Lower leg skin (tissue), 4 donors: ENCODE measurements around the gene GNL1. TPM values are rescaled to one million over a fixed set of nuclear protein-coding genes. Genes with fewer than 3 reads are reported as not detected.

Experiments used
- DNase-seq, 2 donors: peaks; one replicate each; pipeline ENCODE4 v3.0.0-alpha.2; 2019; ENCODE audit warnings: low spot score in 2 of 2
- H3K4me3 ChIP-seq: fragments of 200-600 bp; sonication (generic); 2 replicates; pipeline ENCODE4 v1.5.1; 2017; ENCODE audit warnings: mild to moderate bottlenecking, low read depth; ENCODE audit not compliant: poor library complexity, severe bottlenecking
- CTCF ChIP-seq, 3 donors: fragments of 450-650 bp; IDR thresholded peaks; one replicate each; pipeline ENCODE4 v1.5.1; 2016; ENCODE audit warnings: antibody characterized with exemption in 3 of 3, mild to moderate bottlenecking in 3 of 3, moderate library complexity in 2 of 3
- POLR2A ChIP-seq, 2 donors: fragments of 450-650 bp; IDR thresholded peaks; one replicate each; pipeline ENCODE4 v1.6.1; 2016 to 2017; ENCODE audit warnings: antibody characterized with exemption in 2 of 2, mild to moderate bottlenecking in 1 of 2, moderate library complexity in 1 of 2
- WGBS, 2 donors: methylation state at CpG; one replicate each; pipeline ENCODE4 v1.1.5; 2018; 5-methylcytosine and 5-hydroxymethylcytosine counted together
- intact Hi-C: fragments of 100-400 bp; cut with DNase I; formaldehyde crosslinking; loops from one replicate; pipeline ENCODE4 v1.15.0; 2023; ENCODE audit warnings: low total_unique reads
- total RNA-seq, 4 donors: library from RNA; depleted of rRNA; stranded (reverse); fragments of >200 nt; gene quantifications; one replicate each; pipeline ENCODE4 v1.1.0, GENCODE V29; 2016

GNL1 gene
- total RNA-seq, 4 donors from 2014 or later = 30.4 to 39.6 (median 33.4) TPM

- no peak for DNase-seq
- 60 to 61% methylated on average over 8 of the region's 8 CpGs for WGBS, 2 donors
- H3K4me3 ChIP-seq = no peak overlapping the region
- intact Hi-C loops = loop anchor here (10.0 kb wide), 1 partner anchor 46 kb away; no protein-coding TSS in a partner anchor
- no peak for TF ChIP-seq CTCF (IDR thresholded peaks at IDR 0.05)
- no peak for TF ChIP-seq POLR2A (IDR thresholded peaks at IDR 0.05)
Measured at GRCh38 chr6:30590509-30590908, 34.2 kb upstream of the GNL1 start.

GRCh38 chr6:30589754-30590358 lies 33.6 kb upstream of the GNL1 start:
- intact Hi-C loops = loop anchor here (10.0 kb wide), 1 partner anchor 45 kb away; no protein-coding TSS in a partner anchor

GRCh38 chr6:30583921-30584320 lies 27.6 kb upstream of the GNL1 start:
- H3K4me3 ChIP-seq = no peak overlapping the region
- 85 to 90% methylated on average over 5 of the region's 5 CpGs for WGBS, 2 donors
- TF ChIP-seq POLR2A (IDR thresholded peaks at IDR 0.05) = no peak
- no peak for TF ChIP-seq CTCF (IDR thresholded peaks at IDR 0.05)
- no peak for DNase-seq
- intact Hi-C loops = no loop called here

More at GRCh38 chr6:30589754-30590358, 33.6 kb upstream of the GNL1 start:
- DNase-seq = no peak
- TF ChIP-seq CTCF (IDR thresholded peaks at IDR 0.05) (no peak), POLR2A (IDR thresholded peaks at IDR 0.05) (no peak)
- H3K4me3 ChIP-seq = no peak overlapping the region
- WGBS, 2 donors = 83 to 85% methylated on average over 15 of the region's 15 CpGs

- 94 to 95% methylated on average over 8 of the region's 8 CpGs for WGBS, 2 donors
- no peak overlapping the region for H3K4me3 ChIP-seq
- DNase-seq = no peak
- intact Hi-C loops = no loop called here
- TF ChIP-seq POLR2A (IDR thresholded peaks at IDR 0.05) (no peak), CTCF (IDR thresholded peaks at IDR 0.05) (no peak)
Measured at GRCh38 chr6:30578051-30578450, 21.8 kb upstream of the GNL1 start.

- 58% methylated on average over 4 of the region's 4 CpGs for WGBS, 2 donors
- H3K4me3 ChIP-seq = no peak overlapping the region
- no peak for TF ChIP-seq POLR2A (IDR thresholded peaks at IDR 0.05)
- TF ChIP-seq CTCF (IDR thresholded peaks at IDR 0.05) = no peak
- intact Hi-C loops = no loop called here
- no peak for DNase-seq
Measured at GRCh38 chr6:30573113-30573512, 16.8 kb upstream of the GNL1 start.

- no peak for DNase-seq
- no peak for TF ChIP-seq POLR2A (IDR thresholded peaks at IDR 0.05)
- no peak for TF ChIP-seq CTCF (IDR thresholded peaks at IDR 0.05)
- intact Hi-C loops = no loop called here
- H3K4me3 ChIP-seq = peak overlapping the region; percentile 58
Measured at GRCh38 chr6:30572148-30572547, 15.9 kb upstream of the GNL1 start.
